ENCODE results near the gene CDH4.

Gene CDH4

DNA sequence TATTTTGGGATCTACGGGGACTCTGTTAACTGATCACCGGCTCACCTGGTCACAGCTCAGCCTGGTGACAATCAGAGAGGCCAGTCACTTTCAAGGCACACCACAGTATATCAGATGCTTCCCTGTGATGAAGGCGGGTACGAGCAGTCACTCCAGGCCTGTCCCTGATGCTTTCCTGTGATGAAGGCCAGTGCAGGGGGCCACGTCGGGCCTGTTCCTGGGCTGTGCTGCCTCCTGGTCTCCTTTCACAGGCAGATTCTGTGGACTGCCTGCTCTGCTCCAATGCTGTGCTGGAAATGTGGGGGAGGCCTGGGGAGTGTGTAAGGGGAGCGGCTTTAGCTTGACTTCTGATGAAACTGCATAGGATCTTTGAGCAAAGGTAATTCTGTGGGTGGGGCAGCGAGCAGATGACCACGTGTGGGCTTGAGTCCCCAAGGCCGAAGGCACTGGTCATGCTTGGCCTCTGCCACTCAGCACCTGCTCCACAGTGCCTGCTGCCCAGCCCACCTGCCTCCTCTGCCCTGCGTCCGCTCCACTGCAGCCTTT is 441.1 kb downstream of the CDH4 start:
- DNase-seq (ENCODE audit: low read depth): no peak

DNA sequence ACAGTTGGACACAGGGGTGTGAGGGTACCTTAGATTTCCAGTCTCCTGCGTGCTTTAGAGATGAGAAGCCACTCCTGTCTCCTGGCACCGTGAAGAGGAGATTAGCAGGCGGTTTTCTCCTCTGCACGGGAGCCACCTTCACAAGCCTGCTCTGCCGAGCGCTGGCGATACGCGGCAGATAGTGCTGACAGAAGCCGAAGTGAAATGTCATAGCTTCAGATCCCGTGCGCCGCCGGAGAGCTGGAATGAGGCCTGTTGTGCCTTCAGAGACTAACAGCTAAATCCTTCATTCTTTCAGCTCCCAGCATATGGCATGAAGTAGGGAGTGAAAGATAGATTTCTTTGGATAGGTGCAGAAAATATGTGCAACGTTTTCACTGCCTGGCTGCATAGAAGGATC is 442.6 kb downstream of the CDH4 start:
- DNase-seq (ENCODE audit: low read depth): no peak

DNA sequence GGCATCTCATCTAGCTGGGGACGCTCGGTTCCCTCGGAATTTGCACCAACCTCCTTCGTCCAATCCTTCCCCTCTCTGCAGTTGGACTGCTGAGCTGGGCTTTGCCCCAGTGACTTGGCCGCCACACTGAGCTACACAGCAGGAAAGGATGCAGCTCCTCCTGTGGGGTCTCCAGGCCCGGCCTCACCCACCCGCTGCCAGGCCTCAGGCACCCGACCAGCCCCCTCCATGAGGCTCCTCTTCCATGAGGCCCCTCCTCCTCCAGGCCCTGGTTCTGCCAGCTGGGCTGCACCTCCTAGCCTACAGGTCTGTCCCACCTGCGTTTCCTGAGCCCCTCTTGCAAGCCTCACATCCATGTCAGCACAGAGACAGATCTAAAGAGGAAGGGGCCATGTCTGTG is 443.7 kb downstream of the CDH4 start:
- DNase-seq (ENCODE audit: low read depth): no peak

DNA sequence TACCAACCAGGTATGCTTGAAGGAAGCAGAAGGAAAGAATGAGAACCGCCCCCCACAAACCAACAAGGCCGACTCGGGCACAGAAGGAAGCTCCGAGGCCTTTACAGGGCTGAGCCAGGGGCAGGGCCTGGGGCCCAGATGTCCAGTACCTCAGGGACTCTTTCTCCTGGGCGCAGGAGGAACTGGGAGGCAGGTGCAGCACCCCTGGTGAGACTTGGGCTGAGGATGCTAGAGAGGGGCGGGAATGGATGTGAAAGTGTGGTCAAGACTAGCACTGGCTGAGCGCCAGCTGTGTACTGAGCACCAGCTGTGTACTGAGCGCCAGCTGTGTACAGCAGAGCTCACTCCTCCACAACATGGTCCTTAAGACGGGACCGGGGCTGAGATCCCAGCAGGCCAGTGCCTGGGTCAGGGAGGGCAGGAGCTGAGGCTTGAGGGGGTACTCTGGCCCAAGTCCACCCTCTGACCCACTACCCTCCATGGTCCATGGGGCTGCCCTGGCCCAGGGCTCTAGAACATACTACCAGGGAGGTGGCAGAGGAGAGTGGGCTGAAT is 444.2 kb downstream of the CDH4 start:
- no peak for DNase-seq (ENCODE audit: low read depth)

DNA sequence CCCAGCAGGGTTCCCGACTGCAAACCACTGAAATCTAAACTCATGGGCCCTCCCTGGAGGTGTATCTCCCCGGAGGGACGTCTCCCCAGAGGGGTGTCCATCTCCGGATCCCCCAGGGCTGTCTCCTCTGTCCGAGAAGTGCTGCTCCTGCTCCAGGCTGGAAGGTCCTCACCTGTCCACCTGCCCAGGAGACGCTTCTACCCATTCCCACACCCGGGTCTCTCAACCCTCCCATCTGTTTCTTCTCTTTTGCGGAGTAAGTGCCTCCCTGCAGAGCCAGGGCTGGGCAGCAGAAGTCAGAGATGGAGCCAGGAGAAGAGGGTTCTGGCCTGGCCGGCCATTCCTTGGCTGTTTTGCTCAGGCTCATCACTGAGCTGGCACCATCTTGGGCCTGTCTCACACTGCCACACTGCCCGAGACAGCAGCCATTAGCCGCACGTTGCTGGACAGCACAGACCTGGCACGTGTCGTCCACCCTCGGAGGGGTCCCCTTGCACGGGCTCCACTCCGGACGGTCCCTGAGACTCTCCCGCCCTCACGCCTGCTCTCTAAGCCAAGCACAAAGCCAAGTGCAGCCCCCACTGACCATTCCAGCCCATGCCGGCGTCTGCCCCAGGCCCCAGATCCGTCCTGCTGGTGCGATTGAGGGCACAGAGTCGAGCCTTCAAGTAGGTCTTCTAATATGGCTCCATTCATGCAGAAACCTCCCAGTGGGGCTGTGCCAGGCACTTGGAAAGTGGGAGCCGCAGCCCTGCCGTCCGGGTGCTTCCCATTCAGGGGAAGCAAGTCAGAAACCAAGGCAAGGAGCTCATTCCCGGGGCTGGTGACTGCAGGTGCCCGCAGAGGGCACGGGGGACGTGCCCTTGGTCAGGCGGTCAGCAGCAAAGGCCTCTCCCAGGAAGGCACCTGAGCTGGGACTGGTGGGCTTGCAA is 445.9 kb downstream of the CDH4 start:
- DNase-seq (ENCODE audit: low read depth): no peak

DNA sequence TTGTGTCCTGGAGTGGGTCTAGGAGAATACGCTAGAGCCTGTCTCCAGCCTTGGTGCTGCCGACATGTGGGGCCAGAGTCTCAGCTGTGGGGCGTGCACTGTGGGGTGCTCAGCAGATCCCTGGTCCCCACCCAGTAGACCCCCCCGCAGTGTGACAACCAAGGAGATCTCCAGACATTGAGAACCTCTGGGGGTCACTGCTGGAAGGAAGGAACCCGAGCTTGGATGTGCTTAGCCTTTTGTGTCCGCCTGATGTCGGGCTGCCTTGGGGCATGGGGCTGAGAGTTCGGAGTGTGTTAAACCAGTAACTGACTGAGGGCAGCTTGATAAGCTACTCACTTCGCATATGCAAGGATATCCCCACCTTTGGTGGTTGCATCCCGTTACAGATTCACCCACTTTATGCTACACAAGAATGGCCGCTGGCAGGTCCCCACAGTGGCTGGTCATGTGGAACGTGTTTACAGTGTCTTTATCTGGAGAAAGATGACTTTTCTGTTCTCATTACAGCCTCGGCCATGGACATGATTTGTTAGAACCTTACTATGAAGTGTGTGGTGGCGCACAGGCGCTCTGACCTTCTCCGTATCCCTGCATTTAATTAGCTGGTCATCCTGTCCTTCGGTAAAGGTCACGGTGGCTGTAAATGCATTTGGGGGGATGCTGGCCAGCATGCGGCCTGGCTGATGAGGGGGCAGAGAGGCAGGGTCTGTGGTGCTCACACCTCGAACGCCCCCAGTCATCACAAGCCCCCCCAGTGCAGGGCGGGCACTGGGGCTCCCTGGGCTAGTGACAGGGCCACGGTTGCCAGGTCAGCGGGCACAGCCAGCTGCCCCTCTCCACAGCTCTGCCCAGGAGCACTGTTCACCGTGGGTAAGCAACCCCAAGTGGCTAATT is 446.8 kb downstream of the CDH4 start:
- DNase-seq (ENCODE audit: low read depth): no peak

DNA sequence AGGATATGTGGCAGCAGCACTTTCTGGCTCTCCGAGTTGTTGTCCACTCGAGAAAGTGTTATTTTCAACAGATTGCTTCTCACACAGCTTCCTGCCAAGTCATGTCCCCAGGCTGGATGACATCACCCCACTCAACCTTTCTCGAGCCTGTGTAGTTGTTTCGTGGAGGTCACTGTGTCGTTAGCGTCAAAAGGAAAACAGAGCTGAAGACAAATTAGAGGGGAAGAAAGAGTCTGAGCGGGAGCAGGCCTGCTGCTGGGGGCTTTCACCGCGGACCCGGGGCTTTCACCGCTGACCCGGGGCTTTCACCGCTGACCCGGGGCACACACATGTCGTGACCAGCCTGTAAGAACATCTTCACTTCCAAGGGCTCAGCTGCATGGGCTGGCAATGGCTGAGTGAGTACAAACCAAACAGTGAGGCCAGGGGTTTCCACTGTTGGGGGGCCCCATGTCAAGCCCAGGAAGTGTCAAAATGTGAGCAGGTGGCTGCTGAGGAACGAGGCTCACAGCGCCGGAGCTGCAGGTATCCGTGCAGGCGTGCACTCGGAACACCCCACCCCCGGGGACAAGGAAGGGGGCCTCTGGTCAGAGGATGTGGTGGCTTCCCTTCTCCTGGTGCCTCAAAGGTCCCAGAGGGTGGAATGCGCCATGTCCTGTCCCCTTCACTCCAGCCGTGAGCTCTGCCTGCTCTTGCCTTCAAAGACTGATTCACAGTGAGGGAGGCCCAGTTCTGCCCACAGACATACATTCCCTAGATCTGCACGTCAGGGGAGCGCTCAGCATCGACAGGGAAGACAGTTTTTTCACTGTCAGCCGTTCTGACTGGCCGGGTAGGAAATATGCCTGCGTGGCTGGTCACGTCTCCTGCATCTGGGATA is 447.7 kb downstream of the CDH4 start:
- DNase-seq (ENCODE audit: low read depth): no peak

DNA sequence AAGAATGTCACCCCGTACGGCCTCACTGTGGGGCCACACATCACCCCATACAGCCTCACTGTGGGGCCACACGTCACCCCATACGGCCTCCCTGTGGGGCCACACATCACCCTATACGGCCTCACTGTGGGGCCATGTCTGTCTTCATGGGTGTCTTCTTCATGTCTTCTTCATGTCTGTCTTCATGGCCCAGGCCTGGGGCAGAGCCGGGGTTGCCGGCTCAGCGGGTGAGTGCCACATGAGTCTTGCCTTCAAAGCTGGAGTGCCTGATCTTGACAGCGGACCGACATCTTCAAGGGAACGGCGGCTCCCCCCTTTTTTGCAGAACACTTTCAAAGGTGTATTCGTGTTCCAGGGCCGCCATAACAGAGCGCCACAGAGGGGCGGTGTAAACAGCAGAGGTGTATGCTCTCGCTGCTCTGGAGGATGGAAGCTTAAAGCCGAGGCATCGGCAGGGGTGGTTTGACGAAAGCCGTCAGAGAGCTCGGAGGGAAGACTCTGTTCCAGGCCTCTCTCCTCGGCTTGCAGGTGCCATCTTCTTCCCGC is 448.6 kb downstream of the CDH4 start:
- DNase-seq (ENCODE audit: low read depth): no peak

DNA sequence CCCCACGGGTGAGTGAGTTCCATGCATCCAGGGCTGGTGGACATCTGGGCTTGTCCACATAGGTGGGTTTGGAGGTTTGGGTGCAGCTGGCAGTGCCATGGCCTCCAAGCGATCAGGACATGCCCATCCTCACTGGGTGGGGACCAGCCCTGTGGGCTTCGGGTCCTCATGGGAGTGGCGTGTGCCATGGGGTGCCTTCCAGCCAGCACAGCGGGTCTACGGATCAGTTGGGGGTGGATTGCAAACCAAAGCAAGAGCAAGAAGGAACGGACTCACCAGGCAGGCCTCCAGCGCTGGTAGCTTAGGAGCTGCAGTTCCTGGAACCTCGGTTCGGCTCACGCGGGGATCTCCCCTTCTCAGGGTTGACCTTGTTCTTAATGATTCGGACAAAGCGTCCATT is 449.3 kb downstream of the CDH4 start:
- DNase-seq (ENCODE audit: low read depth): no peak

DNA sequence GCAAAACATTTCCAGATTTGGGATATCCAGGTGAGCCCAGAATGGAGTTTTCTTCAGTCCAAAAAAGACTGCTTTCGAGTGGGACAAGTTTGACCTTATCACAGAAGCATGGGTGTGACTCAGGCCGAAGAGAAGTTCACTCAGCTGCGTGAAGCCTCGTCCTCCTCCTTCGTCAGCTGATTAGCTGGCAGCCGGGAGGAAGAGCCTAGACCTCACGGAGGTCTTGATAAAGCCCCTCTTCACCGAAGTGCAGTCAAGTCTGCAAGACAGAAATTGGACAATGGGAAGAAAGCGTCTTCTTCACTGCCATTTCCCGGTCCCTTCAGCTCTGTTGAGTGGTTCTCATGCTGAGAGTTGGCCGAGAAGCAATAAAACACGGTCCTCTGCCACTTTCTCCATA is 449.7 kb downstream of the CDH4 start:
- no peak for DNase-seq (ENCODE audit: low read depth)

DNA sequence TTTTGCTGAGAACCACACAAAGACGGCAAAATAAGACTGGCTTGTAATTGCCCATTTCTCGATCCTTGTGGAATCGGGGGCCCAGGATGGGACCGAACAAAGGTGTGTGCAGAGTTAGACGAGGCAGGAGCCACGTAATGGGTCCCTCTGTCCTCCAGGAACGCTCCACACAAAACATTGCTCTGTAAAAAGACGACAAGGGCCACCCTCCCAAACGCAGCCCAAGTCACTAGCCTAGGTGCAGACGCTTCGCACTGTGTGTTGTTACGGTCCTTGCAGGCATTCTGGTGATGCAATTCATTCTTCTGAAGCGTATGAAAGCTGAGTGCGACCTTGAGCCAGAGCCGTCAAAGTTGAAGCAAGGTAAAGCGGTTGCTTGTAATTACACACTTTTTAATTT is 450.2 kb downstream of the CDH4 start:
- no peak for DNase-seq (ENCODE audit: low read depth)

DNA sequence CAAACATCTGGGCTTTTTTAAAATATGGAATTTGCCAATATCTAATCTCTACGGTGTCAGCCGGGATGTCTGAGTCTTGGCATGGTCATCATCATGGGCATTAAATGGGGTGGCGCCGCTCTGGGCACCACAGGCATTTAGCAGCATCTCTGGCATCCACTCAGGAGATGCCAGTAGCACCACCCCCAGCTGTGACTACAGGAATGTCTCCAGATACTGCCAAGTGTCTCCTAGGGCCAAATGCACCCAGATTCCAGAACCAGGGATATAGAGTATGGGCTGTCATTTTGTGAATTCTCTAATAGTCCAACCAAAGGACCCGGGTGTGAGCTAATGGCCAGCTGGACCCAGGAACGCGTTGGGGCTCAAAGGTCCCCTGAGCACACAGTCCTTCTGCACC is 452.6 kb downstream of the CDH4 start:
- no peak for DNase-seq (ENCODE audit: low read depth)

DNA sequence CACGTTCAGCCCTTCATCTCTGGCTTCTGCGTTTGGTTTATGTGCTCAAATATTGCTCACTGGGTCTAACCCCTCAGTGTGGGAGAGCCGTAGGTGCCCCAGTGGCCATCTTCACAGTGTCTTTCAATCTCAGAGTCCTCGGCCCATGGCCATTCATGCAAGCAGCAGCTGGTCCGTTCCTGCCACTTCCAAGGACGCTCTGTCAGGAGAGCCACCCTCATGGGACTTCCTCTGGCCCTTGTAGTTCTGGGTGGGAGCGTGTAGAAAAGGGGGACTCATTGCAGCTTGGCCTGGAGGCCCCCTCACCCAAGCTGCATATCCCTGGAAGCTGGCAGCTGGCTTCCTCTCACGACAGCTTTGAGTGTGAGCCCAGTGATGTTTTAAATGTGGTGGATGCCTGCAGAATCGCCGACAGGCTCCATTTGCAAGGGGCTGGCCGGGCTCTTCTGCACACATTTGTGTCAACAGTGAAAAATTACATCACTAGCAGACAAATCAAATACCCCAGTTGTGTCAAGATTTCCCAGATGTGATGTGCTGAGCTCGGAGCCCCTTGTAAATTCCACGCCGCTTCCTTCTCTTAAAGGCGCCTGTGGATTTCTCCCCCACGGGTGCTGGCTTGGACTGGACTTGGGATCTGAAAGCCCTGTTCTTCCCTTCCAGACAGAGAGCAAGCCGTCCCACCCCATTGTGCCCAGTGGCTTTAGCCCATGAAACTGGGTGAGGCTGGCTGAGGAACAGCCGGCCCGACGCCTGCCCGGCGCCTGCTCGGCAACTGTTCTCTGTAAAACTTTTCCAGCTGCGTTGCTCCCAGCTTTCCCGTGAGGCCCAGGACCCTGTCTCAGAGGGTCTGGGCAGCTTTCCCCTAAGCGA is 453.6 kb downstream of the CDH4 start:
- no peak for DNase-seq (ENCODE audit: low read depth)

DNA sequence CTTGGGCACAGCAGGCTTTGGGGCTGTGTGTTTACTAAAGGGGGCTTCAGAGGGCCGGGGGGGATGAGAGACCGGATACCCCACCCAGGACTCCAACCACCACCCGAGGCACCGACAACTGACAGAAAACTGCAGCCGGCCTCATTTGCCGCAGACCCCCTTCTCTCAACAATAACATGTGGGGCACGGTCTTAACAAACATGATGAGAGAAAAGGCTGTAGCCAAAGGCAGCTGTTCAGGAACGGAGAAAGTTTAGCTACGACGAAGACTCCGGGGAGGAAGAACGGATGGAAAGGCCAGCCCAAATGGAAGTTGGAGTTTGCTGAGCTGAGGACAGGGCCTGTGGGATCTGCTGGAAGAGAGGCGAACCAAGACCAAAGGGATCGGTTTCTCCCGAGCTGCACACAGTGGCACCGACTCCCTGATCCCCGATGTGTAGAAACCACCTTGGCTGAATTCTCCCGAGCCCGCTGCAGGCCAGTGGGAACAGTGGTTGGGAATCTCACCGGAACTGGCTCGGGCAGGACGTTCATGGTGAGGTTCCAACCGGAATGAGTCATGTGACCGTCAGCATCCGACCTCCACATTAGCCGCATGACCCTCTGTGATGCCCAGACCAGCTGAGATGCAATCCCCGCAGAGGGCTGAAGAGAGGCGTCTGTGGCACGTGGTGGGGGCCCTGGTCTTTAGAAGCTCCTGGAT is 454.3 kb downstream of the CDH4 start:
- no peak for DNase-seq (ENCODE audit: low read depth)

DNA sequence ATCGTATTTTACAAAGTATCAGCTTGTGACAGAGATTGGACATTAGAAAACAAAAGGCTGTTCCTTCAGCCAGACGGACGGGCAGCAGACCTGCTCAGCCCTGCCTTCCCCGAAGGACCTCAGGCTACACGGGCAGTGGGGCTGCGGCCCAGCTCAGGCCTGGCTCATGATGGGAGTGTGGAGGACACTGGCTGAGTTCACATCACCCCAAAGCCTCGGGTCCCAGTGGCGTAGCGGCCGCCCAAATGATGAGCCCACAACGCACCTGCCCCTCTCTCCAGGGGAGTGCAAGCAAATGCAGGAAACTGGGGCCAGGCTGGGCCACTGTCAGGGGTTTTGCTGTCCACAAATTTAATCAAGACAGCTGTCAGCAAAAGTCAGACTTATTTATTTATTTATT is 456.8 kb downstream of the CDH4 start:
- no peak for DNase-seq (ENCODE audit: low read depth)

DNA sequence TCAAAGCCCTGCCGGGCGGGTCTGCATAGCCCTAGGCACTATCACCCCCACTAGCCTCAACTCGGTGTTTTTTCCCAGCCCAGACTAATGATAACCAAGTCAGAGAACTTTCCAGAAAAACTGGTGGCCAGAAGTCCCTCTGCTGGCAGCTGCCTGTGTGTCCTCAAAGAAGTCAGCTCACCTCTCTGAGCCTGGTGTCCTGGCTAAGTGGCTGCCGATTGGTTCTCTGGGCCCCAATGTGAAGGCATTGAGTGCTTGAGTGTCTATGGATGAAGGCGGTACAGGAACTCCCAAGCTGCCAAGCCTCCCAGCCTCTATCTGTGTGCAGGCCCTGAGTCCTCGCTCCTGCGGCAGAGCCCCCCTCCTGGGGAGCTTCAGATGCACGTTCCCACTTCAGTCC is 458.0 kb downstream of the CDH4 start:
- DNase-seq (ENCODE audit: low read depth): no peak

DNA sequence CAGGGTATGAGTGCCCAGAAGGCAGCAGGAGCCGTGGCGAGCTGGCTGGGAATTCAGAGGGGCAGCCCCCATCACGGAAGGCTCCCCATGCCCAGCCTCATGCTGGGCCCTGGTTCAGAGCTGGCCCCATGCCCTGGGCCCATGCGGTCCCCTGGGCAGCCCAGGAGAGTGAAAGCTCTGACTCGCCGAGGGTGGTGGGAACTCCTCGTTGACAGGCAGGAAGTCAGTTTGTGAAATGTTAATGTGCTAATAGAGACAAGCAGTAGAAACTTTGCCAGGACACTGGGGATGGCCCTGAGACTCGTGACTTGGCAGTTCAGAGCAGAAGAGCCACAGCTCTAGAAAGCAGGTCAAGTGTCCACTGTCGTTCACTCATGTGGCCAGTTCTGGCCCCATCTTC is 460.6 kb downstream of the CDH4 start:
- DNase-seq (ENCODE audit: low read depth): no peak

DNA sequence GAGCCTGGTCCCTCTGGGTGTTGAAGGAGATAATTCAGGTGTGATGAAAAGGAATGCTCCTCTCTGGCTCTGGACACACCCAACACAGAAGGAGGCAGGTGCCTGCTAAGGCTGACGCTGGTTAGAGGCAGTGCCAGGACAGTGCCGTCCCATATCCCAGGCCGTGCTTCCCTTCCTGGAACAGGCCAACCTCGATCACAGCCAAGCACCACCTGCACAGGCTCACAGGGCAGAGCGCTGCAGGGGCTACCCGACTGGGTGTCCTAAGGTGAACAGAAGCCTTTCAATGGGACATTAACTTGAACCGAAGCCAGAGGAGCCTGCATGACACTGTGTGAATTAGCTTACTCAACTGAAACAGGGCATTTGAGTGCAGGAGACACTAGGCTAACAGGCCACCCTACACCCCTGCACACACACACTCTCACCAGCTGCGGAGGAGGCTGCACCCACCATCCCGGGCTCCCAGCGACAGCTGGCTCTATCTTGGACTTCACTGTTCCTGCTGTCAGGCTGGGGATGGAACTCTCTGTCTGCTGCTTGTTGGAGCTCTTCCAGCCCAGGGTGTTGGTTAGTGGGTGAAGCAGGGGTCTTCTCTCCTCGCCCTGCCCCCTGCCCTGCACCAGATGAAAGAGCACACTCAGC is 466.4 kb downstream of the CDH4 start:
- no peak for DNase-seq (ENCODE audit: low read depth)

Measured in iris pigment epithelial cell (primary cell).